Endothelial cell of umbilical vein (primary cell): Measurements from ENCODE around the gene CSPG5. TPM values are rescaled to one million over a fixed set of nuclear protein-coding genes. Genes with fewer than 3 reads are reported as not detected.

Source experiments
- BruUV-seq: library from RNA; stranded (reverse); fragments of 400-500 nt; replicated peaks from 2 replicates; lab custom pipeline; 2021; lab: Mats Ljungman, UMichigan
- CTCF ChIA-PET: fragments of 300-600, 350-600 bp; sonication (Branson Sonifier 250); formaldehyde crosslinking; loops from one replicate; lab custom pipeline; 2021; ENCODE audit warnings: antibody characterized with exemption, inconsistent platforms; lab: Charles Lee
- POLR2A ChIA-PET: fragments of 300-600, 350-600 bp; sonication (Branson Sonifier 250); formaldehyde crosslinking; loops from one replicate; lab custom pipeline; 2021; ENCODE audit warnings: antibody characterized with exemption, inconsistent platforms; lab: Charles Lee
- DNase-seq: peaks from one replicate; pipeline ENCODE4 v3.0.0-alpha.2; 2011; ENCODE audit warnings: low read depth, low spot score
- FAIRE-seq: peaks from 2 replicates; lab custom pipeline; 2011; peaks lifted over from hg19 to GRCh38; lab: Jason Lieb, UNC
- H2AFZ ChIP-seq: 2 replicates; pipeline ENCODE4 v1.6.0; 2012; ENCODE audit warnings: low read depth, low read length, control low read depth, inconsistent platforms
- H3K27ac ChIP-seq: 2 replicates; pipeline ENCODE4 v1.5.1; 2011; ENCODE audit warnings: low read depth, mild to moderate bottlenecking, control low read depth, low read length, moderate library complexity; ENCODE audit not compliant: insufficient read depth
- H3K27me3 ChIP-seq, 2 experiments: 2 replicates each; pipeline versions ENCODE4 v1.6.0 to v1.6.1; 2011; ENCODE audit warnings: low read length in 2 of 2, mixed read lengths in 1 of 2; ENCODE audit not compliant: control insufficient read depth in 2 of 2, insufficient read depth in 2 of 2
- H3K36me3 ChIP-seq, 2 experiments: 2 replicates in 1 of 2; 3 replicates in 1 of 2; pipeline ENCODE4 v1.5.1; 2011; ENCODE audit warnings: low read length in 2 of 2, mild to moderate bottlenecking in 1 of 2, moderate library complexity in 1 of 2; ENCODE audit not compliant: control insufficient read depth in 2 of 2, insufficient read depth in 2 of 2; ENCODE audit errors: extremely low read depth in 1 of 2
- H3K4me1 ChIP-seq: 3 replicates; pipeline ENCODE4 v1.5.1; 2011; ENCODE audit warnings: mild to moderate bottlenecking, low read length; ENCODE audit not compliant: control insufficient read depth, insufficient read depth; ENCODE audit errors: extremely low read depth
- H3K4me2 ChIP-seq: 2 replicates; pipeline ENCODE4 v1.6.1; 2011; ENCODE audit warnings: low read length, control low read depth, mixed read lengths; ENCODE audit not compliant: insufficient read depth
- H3K4me3 ChIP-seq, 3 experiments: fragments of 200-600 bp in 1 of 3; sonication (generic), shearing (Covaris generic) in 1 of 3; replicated peaks in 1 of 3; 2 replicates each; pipeline ENCODE4 v1.5.1; 2011 to 2016; ENCODE audit warnings: control low read depth in 3 of 3, low read length in 3 of 3, mild to moderate bottlenecking in 2 of 3, inconsistent platforms in 1 of 3, low read depth in 1 of 3, moderate library complexity in 1 of 3; ENCODE audit not compliant: insufficient read depth in 1 of 3
- H3K79me2 ChIP-seq: 2 replicates; pipeline ENCODE4 v1.6.0; 2012; ENCODE audit warnings: low read length, inconsistent platforms; ENCODE audit not compliant: control insufficient read depth, insufficient read depth
- H3K9ac ChIP-seq: replicated peaks from 2 replicates; pipeline ENCODE3; 2011; ENCODE audit warnings: low read length, control low read depth; ENCODE audit not compliant: insufficient read depth; ENCODE audit errors: extremely low read depth
- H3K9me1 ChIP-seq: replicated peaks from 3 replicates; pipeline ENCODE4 v1.6.0; 2011; ENCODE audit warnings: mild to moderate bottlenecking, low read length; ENCODE audit not compliant: control insufficient read depth, insufficient read depth; ENCODE audit errors: extremely low read depth
- H3K9me3 ChIP-seq: replicated peaks from 2 replicates; pipeline ENCODE4 v1.5.1; 2012; ENCODE audit warnings: low read length, inconsistent platforms; ENCODE audit not compliant: control insufficient read depth, insufficient read depth
- H4K20me1 ChIP-seq: replicated peaks from 2 replicates; pipeline ENCODE3; 2011; ENCODE audit warnings: mild to moderate bottlenecking, low read length; ENCODE audit not compliant: control insufficient read depth, insufficient read depth; ENCODE audit errors: extremely low read depth
- CTCF ChIP-seq, 2 donors: IDR thresholded peaks; 1 replicate in 1 of 2; 2 replicates in 1 of 2; pipeline ENCODE4 v1.5.1; 2011; ENCODE audit warnings: low read length in 2 of 2, mild to moderate bottlenecking in 2 of 2, moderate library complexity in 2 of 2, control low read depth in 1 of 2, inconsistent platforms in 1 of 2, low read depth in 1 of 2; ENCODE audit not compliant: insufficient read depth in 1 of 2; ENCODE audit errors: extremely low read depth in 1 of 2
- EZH2 ChIP-seq: IDR thresholded peaks from 2 replicates; pipeline ENCODE4 v1.6.1; 2012; ENCODE audit warnings: borderline replicate concordance, low read depth, mild to moderate bottlenecking, moderate library complexity, low read length, inconsistent platforms; ENCODE audit not compliant: severe bottlenecking
- FOS ChIP-seq: IDR thresholded peaks from 2 replicates; pipeline ENCODE4 v1.6.1; 2011; ENCODE audit warnings: mild to moderate bottlenecking, low read length, moderate library complexity, borderline replicate concordance; ENCODE audit not compliant: insufficient read depth
- GATA2 ChIP-seq: IDR thresholded peaks from 2 replicates; pipeline ENCODE4 v1.7.0; 2011; ENCODE audit warnings: low read depth, mild to moderate bottlenecking, moderate library complexity, mixed read lengths, low read length; ENCODE audit not compliant: insufficient read length, insufficient read depth
- JUN ChIP-seq: IDR thresholded peaks from 2 replicates; pipeline ENCODE4 v1.6.1; 2011; ENCODE audit warnings: borderline replicate concordance, low read depth; ENCODE audit not compliant: insufficient read length, insufficient read depth
- MAX ChIP-seq: IDR thresholded peaks from 2 replicates; pipeline ENCODE4 v1.6.1; 2011; ENCODE audit not compliant: insufficient read depth, insufficient read length
- MYC ChIP-seq: IDR thresholded peaks from one replicate; pipeline ENCODE4 v1.6.1; 2011; ENCODE audit warnings: mild to moderate bottlenecking, low read depth, low read length
- POLR2A ChIP-seq: IDR thresholded peaks from 2 replicates; pipeline ENCODE4 v1.6.1; 2012; ENCODE audit warnings: low read depth, mild to moderate bottlenecking, control low read depth, low read length
- POLR2AphosphoS5 ChIP-seq: IDR thresholded peaks from 2 replicates; pipeline ENCODE4 v1.6.1; 2012; ENCODE audit warnings: low read depth, mild to moderate bottlenecking, control low read depth, low read length, moderate library complexity; ENCODE audit not compliant: insufficient read depth
- dilution Hi-C: fragments of 300-500 bp; cut with MboI; formaldehyde crosslinking; loops from one replicate; pipeline ENCODE4 v1.15.0; 2019; ENCODE audit warnings: low sequenced_read_pairs; ENCODE audit not compliant: extremely low pct_ligation_motif_present
- intact Hi-C: fragments of 100-400 bp; cut with micrococcal nuclease; formaldehyde crosslinking; loops from one replicate; pipeline ENCODE4 v1.10.0; 2022
- polyA plus RNA-seq, 4 experiments: library from polyadenylated mRNA; depleted of rRNA in 3 of 4; stranded (reverse) in 3 of 4; unstranded in 1 of 4; fragments of >200 nt; gene quantifications; 2 replicates each; pipeline versions ENCODE4 v1.2.1 to v1.2.3, GENCODE V29; 2011 to 2012; ENCODE audit warnings: missing spikeins in 1 of 4
- total RNA-seq: library from RNA; stranded (reverse); gene quantifications from 2 replicates; pipeline ENCODE4 v1.2.3, GENCODE V29; 2021

The CSPG5 gene
- total and polyA plus RNA-seq, 2 donors (not counting 3 experiments of a cell fraction or from before 2014, with no cell fraction given) = 0.32 to 0.55 TPM

- Histone ChIP-seq H3K4me3 (no peak overlapping the region), H3K36me3 (no peaks in the 10 kb centered on the region), H4K20me1 (no peaks in the 10 kb centered on the region), H3K4me2 (no peak overlapping the region), H3K9me3 (no peaks in the 10 kb centered on the region), H3K27me3 (peaks cover 18% of the 10 kb centered on the region in 2 experiments), H3K4me1 (no peaks in the 10 kb centered on the region), H3K9me1 (no peaks in the 10 kb centered on the region), H2AFZ (no peak overlapping the region), H3K9ac (no peak overlapping the region), H3K27ac (no peak overlapping the region), H3K79me2 (no peaks in the 10 kb centered on the region)
- dilution Hi-C loops (no loop called here), intact Hi-C loops (no loop called here)
- POLR2A ChIA-PET = no interaction called here
- FAIRE-seq (no peak), DNase-seq (no peak)
- BruUV-seq = no TSS peak
- TF ChIP-seq MYC = no peak
- no peak for TF ChIP-seq EZH2
- no peak for TF ChIP-seq CTCF (IDR thresholded peaks at IDR 0.05; ENCODE audit: extremely low read depth in 1 of 2, insufficient read depth in 1 of 2, low read depth in 1 of 2, low read length in 2 of 2)
- TF ChIP-seq POLR2A = no peak
- TF ChIP-seq JUN = no peak
- TF ChIP-seq MAX = no peak
- TF ChIP-seq GATA2 = no peak
- no peak for TF ChIP-seq POLR2AphosphoS5
- TF ChIP-seq FOS = no peak
- CTCF ChIA-PET = no interaction called here
Measured at GRCh38 chr3:47568901-47569300, 9.8 kb downstream of the CSPG5 start.
